K562 (cell line): ENCODE results near the gene KLRC4. TPM values are rescaled to one million over a fixed set of nuclear protein-coding genes. Genes with fewer than 3 reads are reported as not detected.

Experiments used
- ATAC-seq: fragments of 200-7000 bp; cut with Tn5 transposase; 3 replicates; pipeline ENCODE4 v1.9.1; 2020; ENCODE audit warnings: moderate library complexity
- BruUV-seq: library from RNA; stranded (reverse); fragments of 400-500 nt; replicated peaks from 2 replicates; lab custom pipeline; 2021; lab: Mats Ljungman, UMichigan
- CTCF ChIA-PET: fragments of 300-600 bp; formaldehyde crosslinking; extraction: SDS; loops from one replicate; lab custom pipeline; 2021; ENCODE audit warnings: low intra/inter-chr PET ratio; lab: Yijun Ruan, JAX
- POLR2A ChIA-PET: fragments of 300-600, 350-650 bp; sonication (Branson Sonifier 250); formaldehyde crosslinking; extraction: SDS; loops from one replicate; lab custom pipeline; 2021; ENCODE audit warnings: antibody characterized with exemption, inconsistent platforms; lab: Yijun Ruan, JAX
- DNase-seq, 4 experiments: peaks; one replicate each; pipeline versions ENCODE4 v3.0.0 to v3.0.0-alpha.2; 2011 to 2018; ENCODE audit warnings: low spot score in 3 of 4, mixed read lengths in 3 of 4; ENCODE audit errors: extremely low read depth in 1 of 4
- FAIRE-seq: peaks from 2 replicates; lab custom pipeline; 2011; peaks lifted over from hg19 to GRCh38; lab: Jason Lieb, UNC
- H2AFZ ChIP-seq: 2 replicates; pipeline ENCODE4 v1.6.0; 2011; ENCODE audit warnings: low read depth, low read length, control low read depth, inconsistent platforms
- H3K27ac ChIP-seq: fragments of 200-600 bp; 3 replicates; pipeline ENCODE4 v1.8.0; 2011; ENCODE audit warnings: low read depth, mild to moderate bottlenecking, control low read depth, inconsistent platforms, low read length, moderate library complexity, mixed read lengths; ENCODE audit errors: extremely low read depth
- H3K27me3 ChIP-seq, 2 experiments: fragments of 300-600 bp in 1 of 2; 2 replicates in 1 of 2; 3 replicates in 1 of 2; pipeline versions ENCODE4 v1.6.0 to v1.8.0; 2011; ENCODE audit warnings: inconsistent platforms in 2 of 2, low read length in 2 of 2, mild to moderate bottlenecking in 1 of 2, mixed read lengths in 1 of 2, moderate library complexity in 1 of 2; ENCODE audit not compliant: control insufficient read depth in 2 of 2, insufficient read depth in 2 of 2
- H3K36me3 ChIP-seq: fragments of 300-600 bp; 3 replicates; pipeline ENCODE4 v1.8.0; 2011; ENCODE audit warnings: mild to moderate bottlenecking, low read length, inconsistent platforms; ENCODE audit not compliant: control insufficient read depth, insufficient read depth
- H3K4me1 ChIP-seq, 2 experiments: fragments of 200-600 bp in 1 of 2; replicated peaks in 1 of 2; 2 replicates in 1 of 2; 3 replicates in 1 of 2; pipeline versions ENCODE4 v1.5.1 to v1.8.0; 2011; ENCODE audit warnings: inconsistent platforms in 2 of 2, low read length in 2 of 2, mild to moderate bottlenecking in 1 of 2, mixed read lengths in 1 of 2, moderate library complexity in 1 of 2; ENCODE audit not compliant: control insufficient read depth in 2 of 2, insufficient read depth in 2 of 2
- H3K4me2 ChIP-seq: 2 replicates; pipeline ENCODE4 v1.6.1; 2011; ENCODE audit warnings: low read length, control low read depth, inconsistent platforms, mixed read lengths; ENCODE audit not compliant: insufficient read depth
- H3K4me3 ChIP-seq: fragments of 200-600 bp; sonication (generic), shearing (Covaris generic); 2 replicates; pipeline ENCODE4 v1.5.1; 2016; ENCODE audit warnings: control low read depth, inconsistent platforms
- H3K79me2 ChIP-seq: fragments of 200-600 bp; 3 replicates; pipeline ENCODE4 v1.8.0; 2011; ENCODE audit warnings: low read length, inconsistent platforms; ENCODE audit not compliant: control insufficient read depth, insufficient read depth
- H3K9ac ChIP-seq, 2 experiments: 2 replicates each; pipeline versions ENCODE4 v1.6.0 to v1.6.1; 2011; ENCODE audit warnings: low read depth in 2 of 2, low read length in 2 of 2, control low read depth in 1 of 2, inconsistent platforms in 1 of 2, mild to moderate bottlenecking in 1 of 2, mixed read lengths in 1 of 2; ENCODE audit not compliant: insufficient read depth in 1 of 2
- H3K9me1 ChIP-seq: one replicate; pipeline ENCODE4 v1.6.0; 2011; ENCODE audit warnings: inconsistent platforms, mild to moderate bottlenecking, low read length, moderate library complexity; ENCODE audit not compliant: control insufficient read depth, insufficient read depth
- H3K9me3 ChIP-seq: replicated peaks from 2 replicates; pipeline ENCODE4 v1.5.1; 2011; ENCODE audit warnings: low read depth, low read length, inconsistent platforms; ENCODE audit not compliant: control insufficient read depth, insufficient read depth
- H4K20me1 ChIP-seq: replicated peaks from 2 replicates; pipeline ENCODE4 v1.6.1; 2011; ENCODE audit warnings: low read length, inconsistent platforms, mixed read lengths; ENCODE audit not compliant: control insufficient read depth, insufficient read depth
- ARID1B ChIP-seq: fragments of 450-650 bp; IDR thresholded peaks from 2 replicates; pipeline ENCODE4 v1.6.1; 2016; ENCODE audit warnings: antibody characterized with exemption, mild to moderate bottlenecking, inconsistent platforms
- CBFA2T3 ChIP-seq: fragments of 450-650 bp; IDR thresholded peaks from 2 replicates; pipeline ENCODE4 v1.6.1; 2017
- CHCHD3 ChIP-seq: fragments of 250-450 bp; sonication (Bioruptor Pico); IDR thresholded peaks from 2 replicates; pipeline ENCODE4 v2.1.2; 2022; ENCODE audit warnings: mild to moderate bottlenecking
- E2F1 ChIP-seq: sonication (generic); formaldehyde crosslinking; IDR thresholded peaks from 2 replicates; pipeline ENCODE4 v1.8.1; 2023; ENCODE audit warnings: mild to moderate bottlenecking, missing genetic modification reagents, moderate library complexity
- EP400 ChIP-seq: fragments of 450-650 bp; IDR thresholded peaks from 2 replicates; pipeline ENCODE4 v1.6.1; 2017; ENCODE audit warnings: antibody characterized with exemption, mild to moderate bottlenecking, moderate library complexity
- LARP7 ChIP-seq: fragments of 450-650 bp; IDR thresholded peaks from 2 replicates; pipeline ENCODE4 v1.6.1; 2016
- MEF2D ChIP-seq: conservative IDR thresholded peaks from 2 replicates; pipeline ENCODE4 v1.6.1; 2016; ENCODE audit warnings: low read depth, missing genetic modification characterization, missing compliant biosample characterization
- NFE2 ChIP-seq: IDR thresholded peaks from 2 replicates; pipeline ENCODE4 v1.6.1; 2014; ENCODE audit warnings: antibody characterized with exemption, low read depth
- POLR2B ChIP-seq: fragments of 450-650 bp; IDR thresholded peaks from 2 replicates; pipeline ENCODE4 v1.6.1; 2018; ENCODE audit warnings: low read depth; ENCODE audit not compliant: partially characterized antibody
- RBM14 ChIP-seq: fragments of 200-400 bp; formaldehyde crosslinking; IDR thresholded peaks from 2 replicates; pipeline ENCODE4 v1.6.1; 2018; ENCODE audit warnings: low read depth, mild to moderate bottlenecking, low read length, moderate library complexity, borderline replicate concordance; ENCODE audit not compliant: insufficient read depth
- RBM22 ChIP-seq: fragments of 200-400 bp; formaldehyde crosslinking; IDR thresholded peaks from 2 replicates; pipeline ENCODE4 v1.6.1; 2018; ENCODE audit warnings: low read length, low read depth; ENCODE audit not compliant: poor library complexity, severe bottlenecking
- SLC30A9 ChIP-seq: fragments of 250-450 bp; sonication (Bioruptor Pico); IDR thresholded peaks from 2 replicates; pipeline ENCODE4 v1.8.0; 2022; ENCODE audit warnings: mild to moderate bottlenecking, moderate library complexity
- SRSF1 ChIP-seq: fragments of 200-400 bp; formaldehyde crosslinking; IDR thresholded peaks from 2 replicates; pipeline ENCODE4 v1.6.1; 2017; ENCODE audit warnings: mild to moderate bottlenecking, low read depth, low read length, moderate library complexity
- XRCC5 ChIP-seq: fragments of 200-400 bp; formaldehyde crosslinking; IDR thresholded peaks from 2 replicates; pipeline ENCODE4 v1.6.1; 2017; ENCODE audit warnings: low read depth, mild to moderate bottlenecking, low read length
- ZNF239 ChIP-seq: fragments of 250-450 bp; sonication (Bioruptor Pico); IDR thresholded peaks from 2 replicates; pipeline ENCODE4 v1.4.0; 2020; ENCODE audit warnings: mild to moderate bottlenecking
- ZNF316 ChIP-seq: fragments of 450-650 bp; IDR thresholded peaks from 2 replicates; pipeline ENCODE4 v1.6.1; 2016
- ZNF354B ChIP-seq: fragments of 250-450 bp; sonication (Bioruptor Pico); IDR thresholded peaks from 2 replicates; pipeline ENCODE4 v1.4.0; 2020
- WGBS: fragments of 100-300 bp; shearing (Covaris generic); methylation state at CpG from one replicate; pipeline ENCODE4 v1.1.6; 2016; ENCODE audit warnings: low coverage, mixed read lengths; ENCODE audit not compliant: insufficient coverage; ENCODE audit errors: missing lambda C conversion rate; 5-methylcytosine and 5-hydroxymethylcytosine counted together
- in situ Hi-C: fragments of 300-500 bp; cut with MboI; formaldehyde crosslinking; loops from 4 replicates; pipeline ENCODE4 v1.15.0; 2018; ENCODE audit warnings: inconsistent platforms, mixed read lengths
- intact Hi-C: fragments of 100-400 bp; cut with micrococcal nuclease; formaldehyde crosslinking; loops from 2 replicates; pipeline ENCODE4 v1.14.2; 2022
- polyA plus RNA-seq, 8 experiments: library from polyadenylated mRNA; depleted of rRNA in 4 of 8; stranded (reverse) in 5 of 8; unstranded in 3 of 8; fragments of >200 nt; fragmentation: Nextera tagmentation in 2 of 8; fragmentation: Illumina TruSeq in 1 of 8; extraction: Ambion mirVana in 2 of 8; extraction: Trizol in 1 of 8; gene quantifications; 2 replicates each; pipeline versions ENCODE4 v1.2.1 to v1.2.3, GENCODE V29; 2011 to 2014; ENCODE audit warnings: inconsistent platforms in 1 of 8, missing spikeins in 1 of 8
- total RNA-seq, 7 experiments: library from RNA; depleted of rRNA in 6 of 7; stranded (reverse); fragments of >200 nt in 6 of 7; fragmentation: Illumina TruSeq in 2 of 7; extraction: Trizol in 2 of 7; gene quantifications; 2 replicates each; pipeline versions ENCODE4 v1.2.1 to v1.2.3, GENCODE V29; 2011 to 2021; ENCODE audit warnings: low replicate concordance in 1 of 7
- TF ChIP-seq, protein P1 (sequence below), 2 experiments: fragments of 450-650 bp in 1 of 2; sonication (generic) in 1 of 2; formaldehyde crosslinking in 1 of 2; IDR thresholded peaks in 1 of 2; conservative IDR thresholded peaks in 1 of 2; 2 replicates each; pipeline versions ENCODE4 v1.6.1 to v1.8.1; 2016 to 2023; ENCODE audit warnings: mild to moderate bottlenecking in 2 of 2, moderate library complexity in 2 of 2, inconsistent platforms in 1 of 2, missing genetic modification reagents in 1 of 2
- TF ChIP-seq, protein P2 (sequence below): fragments of 450-650 bp; IDR thresholded peaks from 2 replicates; pipeline ENCODE4 v1.7.1; 2018; ENCODE audit warnings: mild to moderate bottlenecking, low read depth; ENCODE audit not compliant: partially characterized antibody

The KLRC4 gene
- total and polyA plus RNA-seq, 9 of the 15 experiments (the other 6 are each of a cell fraction or from before 2014, with no cell fraction given), result 0.17 TPM; not detected in 8

DNA sequence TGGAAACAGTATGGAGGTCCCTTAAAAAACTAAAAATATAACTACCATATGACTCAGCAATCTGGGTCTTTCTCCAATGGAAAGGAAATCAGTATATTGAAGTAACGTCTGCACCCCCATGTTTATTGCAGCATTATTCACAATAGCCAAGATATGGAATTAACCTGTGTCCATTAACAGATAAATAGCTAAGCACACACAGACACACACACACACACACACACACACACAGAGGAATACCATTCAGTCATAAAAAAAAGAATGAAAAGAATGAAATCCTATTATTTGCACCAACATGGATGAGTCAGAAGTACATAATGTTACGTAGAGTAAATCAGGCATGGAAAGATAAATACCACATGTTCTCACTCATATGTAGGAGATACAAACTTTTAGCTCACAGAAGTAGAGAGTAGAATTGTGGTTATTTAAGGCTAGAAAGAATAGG is 24.4 kb downstream of the KLRC4 start:
- Histone ChIP-seq H3K36me3 (no peaks in the 10 kb centered on the region), H3K4me1 (no peaks in the 10 kb centered on the region), H3K4me3 (no peak overlapping the region), H3K79me2 (no peaks in the 10 kb centered on the region), H3K4me2 (no peak overlapping the region), H3K9me3 (no peaks in the 10 kb centered on the region), H3K9ac (no peak overlapping the region), H4K20me1 (no peaks in the 10 kb centered on the region), H3K27ac (no peak overlapping the region), H3K27me3 (no peaks in the 10 kb centered on the region), H2AFZ (no peak overlapping the region), H3K9me1 (no peaks in the 10 kb centered on the region)
- intact Hi-C loops, result no loop called here
- ATAC-seq, result no peak
- WGBS, result 54% methylated on average over 2 of the region's 2 CpGs
- in situ Hi-C loops, result no loop called here
- BruUV-seq, result no TSS peak
- FAIRE-seq, result no peak
- no peak for DNase-seq
- ChIA-PET POLR2A (no interaction called here), CTCF (no interaction called here)
- TF ChIP-seq E2F1 (CRISPR knock-in tag) (no peak), SLC30A9 (CRISPR knock-in tag) (no peak), ZNF239 (CRISPR knock-in tag) (no peak), CBFA2T3 (no peak), MEF2D (tag) (no peak), POLR2B (no peak), LARP7 (no peak), ZNF354B (CRISPR knock-in tag) (no peak), NFE2 (0 out of 2 replicates have a peak, but pooled peaks have one; percentile 5), RBM22 (no peak), CHCHD3 (CRISPR knock-in tag) (no peak), EP400 (no peak), ARID1B (no peak), XRCC5 (no peak), ZNF316 (0 out of 2 replicates have a peak, but pooled peaks have one; percentile 11), SRSF1 (no peak), RBM14 (no peak)
- TF ChIP-seq, protein P1, sequence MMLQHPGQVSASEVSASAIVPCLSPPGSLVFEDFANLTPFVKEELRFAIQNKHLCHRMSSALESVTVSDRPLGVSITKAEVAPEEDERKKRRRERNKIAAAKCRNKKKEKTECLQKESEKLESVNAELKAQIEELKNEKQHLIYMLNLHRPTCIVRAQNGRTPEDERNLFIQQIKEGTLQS (IDR thresholded peaks at IDR 0.05), result peak; percentile 35; the same call in 1 of the 2 replicates
- TF ChIP-seq, protein P1 (CRISPR knock-in tag; conservative IDR thresholded peaks at IDR 0.05), result no peak
- TF ChIP-seq, protein P2, sequence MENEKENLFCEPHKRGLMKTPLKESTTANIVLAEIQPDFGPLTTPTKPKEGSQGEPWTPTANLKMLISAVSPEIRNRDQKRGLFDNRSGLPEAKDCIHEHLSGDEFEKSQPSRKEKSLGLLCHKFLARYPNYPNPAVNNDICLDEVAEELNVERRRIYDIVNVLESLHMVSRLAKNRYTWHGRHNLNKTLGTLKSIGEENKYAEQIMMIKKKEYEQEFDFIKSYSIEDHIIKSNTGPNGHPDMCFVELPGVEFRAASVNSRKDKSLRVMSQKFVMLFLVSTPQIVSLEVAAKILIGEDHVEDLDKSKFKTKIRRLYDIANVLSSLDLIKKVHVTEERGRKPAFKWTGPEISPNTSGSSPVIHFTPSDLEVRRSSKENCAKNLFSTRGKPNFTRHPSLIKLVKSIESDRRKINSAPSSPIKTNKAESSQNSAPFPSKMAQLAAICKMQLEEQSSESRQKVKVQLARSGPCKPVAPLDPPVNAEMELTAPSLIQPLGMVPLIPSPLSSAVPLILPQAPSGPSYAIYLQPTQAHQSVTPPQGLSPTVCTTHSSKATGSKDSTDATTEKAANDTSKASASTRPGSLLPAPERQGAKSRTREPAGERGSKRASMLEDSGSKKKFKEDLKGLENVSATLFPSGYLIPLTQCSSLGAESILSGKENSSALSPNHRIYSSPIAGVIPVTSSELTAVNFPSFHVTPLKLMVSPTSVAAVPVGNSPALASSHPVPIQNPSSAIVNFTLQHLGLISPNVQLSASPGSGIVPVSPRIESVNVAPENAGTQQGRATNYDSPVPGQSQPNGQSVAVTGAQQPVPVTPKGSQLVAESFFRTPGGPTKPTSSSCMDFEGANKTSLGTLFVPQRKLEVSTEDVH, result no peak
